Loucy (cell line): Measurements from ENCODE around the gene SPDYE2.
"Not testable (repeated sequence)": the region's sequence is repeated elsewhere in the genome, so short reads cannot be mapped to it uniquely, and the experiment has no call there.

Experiments
- CTCF ChIP-seq: fragments of 200-600 bp; sonication (generic); conservative IDR thresholded peaks from 2 replicates; pipeline ENCODE4 v1.5.1; 2014; ENCODE audit warnings: mild to moderate bottlenecking, antibody characterized with exemption, low read length
- EZH2phosphoT487 ChIP-seq: fragments of 200-600 bp; IDR thresholded peaks from 2 replicates; pipeline ENCODE4 v1.6.1; 2018; ENCODE audit warnings: antibody characterized with exemption, mild to moderate bottlenecking, moderate library complexity, borderline replicate concordance

- TF ChIP-seq CTCF, EZH2phosphoT487: not testable (repeated sequence)
These were observed 34.1 kb upstream of the SPDYE2 start for GRCh38 chr7:102516951-102517350.
